ENCODE data around the gene MTMR2.

The MTMR2 gene

DNA sequence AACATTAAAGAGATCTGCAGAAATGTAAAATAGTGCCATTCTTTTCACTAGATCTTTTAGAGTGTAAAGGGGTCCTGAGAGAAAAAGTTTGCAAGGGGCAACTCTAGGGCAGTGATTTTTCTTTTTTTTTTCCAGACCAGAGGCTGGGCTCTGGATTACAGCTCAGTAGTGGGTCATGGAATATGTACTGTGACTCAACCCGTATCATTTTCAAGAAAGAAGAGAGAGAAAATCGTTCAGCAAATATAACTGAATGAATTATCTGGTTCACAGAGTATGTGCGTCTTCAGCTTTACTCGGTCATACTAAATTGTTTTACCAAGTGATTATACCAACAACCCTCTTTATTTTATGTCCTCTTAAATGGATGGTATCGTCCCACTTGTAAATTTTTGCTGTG is 129.8 kb downstream of the MTMR2 start:
- H3K4me3 ChIP-seq (ENCODE audit: extremely low read depth, insufficient read depth, low read length, poor library complexity, severe bottlenecking), result no peak overlapping the region
- peaks cover 5% of the 10 kb centered on the region for H3K36me3 ChIP-seq (ENCODE audit: control insufficient read depth, insufficient read depth, low read length)
- 100% methylated on average over 1 of the region's 5 CpGs; no CpG with 5 or more reads in 1 of the 2 experiments for WGBS, 2 experiments (ENCODE audit: insufficient coverage in 2 of 2)

DNA sequence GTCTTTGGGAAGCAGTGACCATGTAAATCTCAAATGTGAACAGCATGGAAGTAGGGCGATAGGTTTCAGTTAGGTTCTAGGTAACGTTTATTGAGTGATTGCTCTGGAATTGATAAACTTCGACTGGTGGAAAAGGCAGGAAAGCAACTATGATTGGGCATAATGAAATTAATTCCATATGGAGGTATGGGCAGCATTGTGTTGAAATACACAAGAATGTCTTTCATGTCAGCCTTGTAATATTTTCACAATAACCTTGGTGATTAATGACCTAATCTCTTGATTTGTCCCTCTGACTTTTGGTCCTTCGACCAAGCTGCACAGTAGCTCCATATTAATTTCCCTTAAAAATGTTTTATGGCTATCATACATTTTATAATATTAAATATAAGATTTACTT is 130.8 kb downstream of the MTMR2 start:
- Histone ChIP-seq H3K27ac (ENCODE audit: low read depth, low read length, severe bottlenecking) (no peak overlapping the region), H3K9me3 (ENCODE audit: control insufficient read depth, low read length) (no peaks in the 10 kb centered on the region), H3K4me1 (ENCODE audit: control insufficient read depth, insufficient read depth, low read length, poor library complexity, severe bottlenecking) (no peaks in the 10 kb centered on the region), H3K36me3 (ENCODE audit: control insufficient read depth, insufficient read depth, low read length) (peaks cover 4% of the 10 kb centered on the region), H3K4me3 (ENCODE audit: extremely low read depth, insufficient read depth, low read length, poor library complexity, severe bottlenecking) (no peak overlapping the region)
- 90 to 100% methylated on average over 3 of the region's 4 CpGs for WGBS, 2 experiments (ENCODE audit: insufficient coverage in 2 of 2)

More for the DNA sequence above, 129.8 kb downstream of the MTMR2 start:
- H3K27ac ChIP-seq (ENCODE audit: low read depth, low read length, severe bottlenecking), result no peak overlapping the region
- H3K9me3 ChIP-seq (ENCODE audit: control insufficient read depth, low read length), result no peaks in the 10 kb centered on the region
- no peaks in the 10 kb centered on the region for H3K4me1 ChIP-seq (ENCODE audit: control insufficient read depth, insufficient read depth, low read length, poor library complexity, severe bottlenecking)

DNA sequence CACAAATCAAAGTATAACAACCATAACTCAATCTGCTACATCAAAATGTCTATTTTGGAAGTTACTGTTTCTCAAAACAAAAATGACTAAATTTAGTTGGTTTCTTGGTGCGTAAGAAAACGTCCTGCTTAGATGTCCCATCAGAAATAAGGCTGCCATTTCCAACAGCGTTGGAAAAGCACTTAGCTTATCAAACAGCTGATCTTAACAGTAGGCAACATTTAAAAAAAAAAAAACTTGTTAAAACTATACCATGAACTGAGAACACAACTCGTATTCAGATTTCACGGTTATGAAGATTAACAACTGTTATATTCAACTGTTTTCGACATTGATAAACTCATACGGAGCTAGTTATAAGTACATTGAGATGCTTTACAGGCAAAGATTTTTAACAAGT is 131.2 kb downstream of the MTMR2 start:
- H3K9me3 ChIP-seq (ENCODE audit: control insufficient read depth, low read length), result no peaks in the 10 kb centered on the region
- H3K4me1 ChIP-seq (ENCODE audit: control insufficient read depth, insufficient read depth, low read length, poor library complexity, severe bottlenecking), result no peaks in the 10 kb centered on the region
- no peak overlapping the region for H3K27ac ChIP-seq (ENCODE audit: low read depth, low read length, severe bottlenecking)
- H3K4me3 ChIP-seq (ENCODE audit: extremely low read depth, insufficient read depth, low read length, poor library complexity, severe bottlenecking), result no peak overlapping the region
- WGBS, 2 experiments (ENCODE audit: insufficient coverage in 2 of 2), result 93 to 100% methylated on average over 2 to 7 of the region's 7 CpGs
- peaks cover 4% of the 10 kb centered on the region for H3K36me3 ChIP-seq (ENCODE audit: control insufficient read depth, insufficient read depth, low read length)

GRCh38 chr11:95792200-95792599 is 131.7 kb downstream of the MTMR2 start:
- Histone ChIP-seq H3K36me3 (ENCODE audit: control insufficient read depth, insufficient read depth, low read length) (peaks cover 6% of the 10 kb centered on the region), H3K27ac (ENCODE audit: low read depth, low read length, severe bottlenecking) (no peak overlapping the region), H3K4me3 (ENCODE audit: extremely low read depth, insufficient read depth, low read length, poor library complexity, severe bottlenecking) (peak overlapping the region; percentile 98), H3K9me3 (ENCODE audit: control insufficient read depth, low read length) (no peaks in the 10 kb centered on the region), H3K4me1 (ENCODE audit: control insufficient read depth, insufficient read depth, low read length, poor library complexity, severe bottlenecking) (no peaks in the 10 kb centered on the region)
- WGBS, 2 experiments (ENCODE audit: insufficient coverage in 2 of 2), result 65 to 80% methylated on average over 2 to 4 of the region's 8 CpGs

- Histone ChIP-seq H3K4me3 (ENCODE audit: extremely low read depth, insufficient read depth, low read length, poor library complexity, severe bottlenecking) (peak overlapping the region; percentile 98), H3K9me3 (ENCODE audit: control insufficient read depth, low read length) (no peaks in the 10 kb centered on the region), H3K36me3 (ENCODE audit: control insufficient read depth, insufficient read depth, low read length) (peaks cover 11% of the 10 kb centered on the region), H3K27ac (ENCODE audit: low read depth, low read length, severe bottlenecking) (no peak overlapping the region), H3K4me1 (ENCODE audit: control insufficient read depth, insufficient read depth, low read length, poor library complexity, severe bottlenecking) (no peaks in the 10 kb centered on the region)
- 18 to 23% methylated on average over 8 of the region's 8 CpGs for WGBS, 2 experiments (ENCODE audit: insufficient coverage in 2 of 2)
Measured at GRCh38 chr11:95791709-95792033, 132.2 kb downstream of the MTMR2 start.

DNA sequence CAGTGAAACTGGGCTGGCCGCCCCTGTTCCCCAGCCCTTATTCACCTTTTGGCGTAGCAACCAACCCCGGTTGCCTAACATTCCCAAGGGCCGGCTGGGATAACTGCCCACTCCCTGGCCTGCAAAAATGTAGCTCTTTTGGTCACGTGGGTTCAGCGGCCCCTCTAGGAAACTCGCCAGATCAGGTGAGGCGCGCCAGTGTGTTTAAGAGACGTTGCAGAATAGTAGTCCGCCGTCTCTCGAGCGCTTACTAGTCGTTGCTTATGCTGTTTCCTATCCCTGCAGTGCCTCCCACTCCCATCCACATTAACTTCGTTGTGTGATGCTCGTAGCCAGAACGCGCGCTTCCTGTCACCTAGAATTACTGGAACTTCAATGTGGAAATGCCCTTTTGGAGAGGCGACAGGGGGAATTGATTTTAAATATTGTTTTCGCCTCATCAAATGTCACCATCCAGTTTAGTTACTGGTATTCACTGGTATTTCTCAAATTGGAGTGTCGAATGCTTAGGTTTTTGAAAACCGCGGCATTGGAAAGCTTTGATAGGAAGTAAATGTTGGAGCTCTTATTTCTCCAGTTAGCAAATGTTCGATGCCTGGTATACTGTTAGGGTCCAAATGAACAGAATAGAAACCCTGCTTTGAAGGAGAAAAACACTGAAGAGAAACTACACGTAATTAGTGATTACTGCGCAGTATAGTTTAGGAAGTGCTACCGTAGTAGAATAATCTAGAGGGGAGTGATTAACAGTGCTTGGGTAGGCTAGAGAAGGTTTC is 132.8 kb downstream of the MTMR2 start:
- H3K27ac ChIP-seq (ENCODE audit: low read depth, low read length, severe bottlenecking), result peak overlapping the region; percentile 99
- no peaks in the 10 kb centered on the region for H3K9me3 ChIP-seq (ENCODE audit: control insufficient read depth, low read length)
- peaks cover 13% of the 10 kb centered on the region for H3K36me3 ChIP-seq (ENCODE audit: control insufficient read depth, insufficient read depth, low read length)
- 3% methylated on average over 16 to 24 of the region's 29 CpGs for WGBS, 2 experiments (ENCODE audit: insufficient coverage in 2 of 2)
- H3K4me1 ChIP-seq (ENCODE audit: control insufficient read depth, insufficient read depth, low read length, poor library complexity, severe bottlenecking), result no peaks in the 10 kb centered on the region
- H3K4me3 ChIP-seq (ENCODE audit: extremely low read depth, insufficient read depth, low read length, poor library complexity, severe bottlenecking), result peak overlapping the region; percentile 98

- 0% methylated on average over 45 to 50 of the region's 55 CpGs for WGBS, 2 experiments (ENCODE audit: insufficient coverage in 2 of 2)
- H3K4me1 ChIP-seq (ENCODE audit: control insufficient read depth, insufficient read depth, low read length, poor library complexity, severe bottlenecking), result no peaks in the 10 kb centered on the region
- peak within 1 kb of the TSS; percentile 98 for H3K4me3 ChIP-seq (ENCODE audit: extremely low read depth, insufficient read depth, low read length, poor library complexity, severe bottlenecking)
- peak within 1 kb of the TSS; percentile 99 for H3K27ac ChIP-seq (ENCODE audit: low read depth, low read length, severe bottlenecking)
- peaks cover 21% of the 10 kb centered on the region for H3K36me3 ChIP-seq (ENCODE audit: control insufficient read depth, insufficient read depth, low read length)
- no peaks in the 10 kb centered on the region for H3K9me3 ChIP-seq (ENCODE audit: control insufficient read depth, low read length)
Measured at GRCh38 chr11:95790123-95790932, 133.6 kb downstream of the MTMR2 start, which contains the start of gene CEP57. Gene CEP57 (plus strand): TSS chr11:95790498. CDS start chr11:95790699, 201 bp downstream.

DNA sequence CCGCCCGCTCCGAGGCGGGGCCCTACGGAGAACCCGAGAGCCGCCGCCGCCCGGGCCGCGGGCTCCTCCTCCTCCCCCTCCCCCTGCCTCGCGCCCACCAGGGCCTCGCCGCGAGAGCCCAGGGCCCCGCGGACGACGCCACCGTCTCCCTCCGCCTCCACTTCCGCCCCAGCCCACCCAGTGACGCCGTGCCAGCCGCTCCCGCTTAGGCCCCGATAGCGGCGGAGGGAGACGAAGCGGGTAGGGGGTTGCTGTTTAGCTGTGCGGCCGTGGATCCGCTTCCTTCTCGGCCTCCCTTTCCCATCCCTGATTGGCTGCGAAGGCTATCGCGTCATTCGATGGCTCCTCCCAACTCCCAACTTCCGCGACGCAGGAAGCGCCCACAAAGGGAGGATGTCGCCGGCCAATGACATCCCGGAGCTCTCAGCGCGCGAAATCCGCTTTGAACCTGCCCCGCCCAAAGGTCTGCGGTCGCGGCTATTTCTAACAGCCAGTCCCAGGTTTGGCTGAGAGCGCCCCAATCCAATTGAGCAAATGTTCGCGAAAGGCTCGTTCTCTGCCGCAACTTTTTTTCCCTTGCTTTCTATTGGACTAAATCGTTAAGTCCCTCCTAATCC is 134.3 kb downstream of the MTMR2 start, which contains the start of gene FAM76B:
Gene FAM76B (minus strand): TSS at position 277 of the 617 bp plus-strand sequence. CDS start 304 bp downstream, outside the sequence.
- WGBS, 2 experiments (ENCODE audit: insufficient coverage in 2 of 2), result 0% methylated on average over 33 to 38 of the region's 62 CpGs
- Histone ChIP-seq H3K9me3 (ENCODE audit: control insufficient read depth, low read length) (no peaks in the 10 kb centered on the region), H3K36me3 (ENCODE audit: control insufficient read depth, insufficient read depth, low read length) (peaks cover 28% of the 10 kb centered on the region), H3K27ac (ENCODE audit: low read depth, low read length, severe bottlenecking) (peak within 1 kb of the TSS; percentile 99), H3K4me3 (ENCODE audit: extremely low read depth, insufficient read depth, low read length, poor library complexity, severe bottlenecking) (peak within 1 kb of the TSS; percentile 98), H3K4me1 (ENCODE audit: control insufficient read depth, insufficient read depth, low read length, poor library complexity, severe bottlenecking) (no peaks in the 10 kb centered on the region)

GRCh38 chr11:95788921-95789505 is 134.9 kb downstream of the MTMR2 start:
- Histone ChIP-seq H3K4me3 (ENCODE audit: extremely low read depth, insufficient read depth, low read length, poor library complexity, severe bottlenecking) (peak overlapping the region; percentile 98), H3K9me3 (ENCODE audit: control insufficient read depth, low read length) (no peaks in the 10 kb centered on the region), H3K4me1 (ENCODE audit: control insufficient read depth, insufficient read depth, low read length, poor library complexity, severe bottlenecking) (no peaks in the 10 kb centered on the region), H3K27ac (ENCODE audit: low read depth, low read length, severe bottlenecking) (peak overlapping the region; percentile 99), H3K36me3 (ENCODE audit: control insufficient read depth, insufficient read depth, low read length) (peaks cover 33% of the 10 kb centered on the region)
- WGBS, 2 experiments (ENCODE audit: insufficient coverage in 2 of 2), result 0 to 1% methylated on average over 31 to 34 of the region's 34 CpGs

Measured in mesodermal cell (in vitro differentiated cells).